Hepatocyte (in vitro differentiated cells): ENCODE measurements around the gene PLEKHA4.

Experiments
- CTCF ChIP-seq: fragments of 200-600 bp; sonication (generic); IDR thresholded peaks from 2 replicates; pipeline ENCODE4 v1.5.1; 2016; ENCODE audit warnings: antibody characterized with exemption, mild to moderate bottlenecking; ENCODE audit not compliant: poor library complexity
- EZH2 ChIP-seq: fragments of 200-600 bp; sonication (generic); IDR thresholded peaks from 2 replicates; pipeline ENCODE4 v1.6.1; 2016; ENCODE audit warnings: antibody characterized with exemption, mild to moderate bottlenecking, borderline replicate concordance
- EZH2phosphoT487 ChIP-seq: fragments of 200-600 bp; sonication (generic); IDR thresholded peaks from one replicate; pipeline ENCODE4 v1.6.1; 2018; ENCODE audit warnings: antibody characterized with exemption, mild to moderate bottlenecking, low read depth, moderate library complexity; ENCODE audit not compliant: unreplicated experiment, severe bottlenecking

GRCh38 chr19:48890551-48890950 is 22.1 kb upstream of the PLEKHA4 start:
- no peak for TF ChIP-seq CTCF
- no peak for TF ChIP-seq EZH2
- no peak for TF ChIP-seq EZH2phosphoT487
